ENCODE data around the gene PSMB2. TPM values are rescaled to one million over a fixed set of nuclear protein-coding genes. Genes with fewer than 3 reads are reported as not detected.
"Not testable (repeated sequence)": the region's sequence is repeated elsewhere in the genome, so short reads cannot be mapped to it uniquely, and the experiment has no call there.

The PSMB2 gene
- total RNA-seq, 1 donor from 2014 or later: 38.1 TPM

GRCh38 chr1:35600593-35600992 is 40.7 kb downstream of the PSMB2 start:
- DNase-seq (ENCODE audit: missing footprints) (no peak), ATAC-seq (no peak)
- intact Hi-C loops (cut with DNase I): no loop called here

GRCh38 chr1:35599411-35599810 is 41.9 kb downstream of the PSMB2 start:
- DNase-seq (ENCODE audit: missing footprints) (no peak), ATAC-seq (no peak)
- intact Hi-C loops (cut with DNase I): no loop called here

DNA sequence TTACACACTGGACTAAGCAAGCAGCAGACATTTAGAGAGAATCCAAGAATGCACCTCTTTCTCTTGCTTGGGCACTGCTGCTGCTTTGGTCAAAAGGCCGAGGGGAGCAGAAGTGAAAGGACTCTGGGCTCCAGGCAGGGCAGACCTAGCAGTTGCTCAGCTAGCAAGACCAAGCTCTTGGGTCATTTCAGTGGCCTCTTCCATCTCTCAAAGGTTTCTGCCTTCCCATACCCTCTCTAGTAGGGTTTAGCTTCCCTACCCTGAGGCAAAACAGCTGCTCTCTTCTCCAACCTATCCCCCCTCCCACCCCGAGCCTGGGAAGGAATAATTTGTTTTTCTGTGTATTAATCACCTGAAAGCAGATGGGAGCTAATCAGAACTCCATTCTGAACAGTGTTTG is 42.4 kb downstream of the PSMB2 start:
- intact Hi-C loops (cut with DNase I): no loop called here
- ATAC-seq: no peak
- no peak for DNase-seq (ENCODE audit: missing footprints)

- DNase-seq (ENCODE audit: missing footprints) (no peak), ATAC-seq (no peak)
- intact Hi-C loops (cut with DNase I): no loop called here
These were observed 43.5 kb downstream of the PSMB2 start for GRCh38 chr1:35597870-35598269.

- intact Hi-C loops (cut with DNase I): no loop called here
- ATAC-seq (no peak), DNase-seq (ENCODE audit: missing footprints) (no peak)
These were observed 45.6 kb downstream of the PSMB2 start for GRCh38 chr1:35595684-35596083.

GRCh38 chr1:35594005-35594760 is 47.1 kb downstream of the PSMB2 start:
- ATAC-seq (no peak), DNase-seq (ENCODE audit: missing footprints) (no peak)
- intact Hi-C loops (cut with DNase I): no loop called here

- intact Hi-C loops (cut with DNase I): no loop called here
- ATAC-seq (no peak), DNase-seq (ENCODE audit: missing footprints) (no peak)
These were observed 48.1 kb downstream of the PSMB2 start for GRCh38 chr1:35592991-35593769.

DNA sequence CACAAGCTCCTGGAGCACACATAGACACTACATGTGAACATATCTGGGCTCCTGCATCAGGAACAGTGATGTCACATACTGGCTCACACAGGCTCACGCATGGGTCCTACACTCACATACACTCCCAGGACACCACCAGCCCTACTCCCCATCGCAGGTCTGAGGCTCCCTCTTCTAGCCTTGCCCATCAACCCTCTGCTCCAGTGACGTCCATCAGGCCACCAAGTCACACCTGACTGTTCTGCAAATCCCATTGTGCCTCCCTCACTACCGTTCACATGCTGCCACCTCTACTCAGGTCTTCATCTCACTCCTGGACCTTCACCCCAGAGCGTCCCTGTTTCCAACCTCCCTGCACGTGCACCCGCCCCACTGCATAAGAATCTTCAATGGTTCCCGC is 50.1 kb downstream of the PSMB2 start:
- no peak for DNase-seq (ENCODE audit: missing footprints)
- intact Hi-C loops (cut with DNase I): no loop called here
- ATAC-seq: no peak

DNA sequence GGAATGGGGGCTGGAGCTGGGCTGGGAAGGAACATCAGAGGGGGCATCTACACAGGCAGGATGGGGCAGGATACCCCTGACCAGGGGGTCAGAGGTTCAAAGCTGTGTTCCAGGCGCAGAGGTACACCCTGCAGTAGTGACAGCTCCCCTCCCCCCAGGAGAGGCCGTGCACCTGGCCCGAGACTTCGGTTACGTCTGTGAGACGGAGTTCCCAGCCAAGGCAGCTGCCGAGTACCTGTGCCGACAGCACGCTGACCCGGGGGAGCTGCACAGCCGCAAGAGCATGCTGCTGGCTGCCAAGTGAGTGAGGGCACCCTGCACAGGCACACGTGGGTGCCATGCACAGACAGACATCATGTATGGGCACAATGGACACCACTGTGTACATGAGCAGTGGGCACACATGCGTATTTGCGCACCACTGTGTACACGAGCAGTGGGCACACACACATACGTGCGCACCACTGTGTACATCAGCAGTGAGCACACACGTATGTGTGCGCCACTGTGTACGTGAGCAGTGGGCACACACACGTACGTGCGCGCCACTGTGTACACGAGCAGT is 50.8 kb downstream of the PSMB2 start:
- DNase-seq (ENCODE audit: missing footprints): no peak
- ATAC-seq: no peak
- intact Hi-C loops (cut with DNase I): no loop called here

GRCh38 chr1:35589516-35590427 is 51.6 kb downstream of the PSMB2 start:
- DNase-seq (ENCODE audit: missing footprints) (no peak), ATAC-seq (no peak)
- intact Hi-C loops (cut with DNase I): no loop called here

DNA sequence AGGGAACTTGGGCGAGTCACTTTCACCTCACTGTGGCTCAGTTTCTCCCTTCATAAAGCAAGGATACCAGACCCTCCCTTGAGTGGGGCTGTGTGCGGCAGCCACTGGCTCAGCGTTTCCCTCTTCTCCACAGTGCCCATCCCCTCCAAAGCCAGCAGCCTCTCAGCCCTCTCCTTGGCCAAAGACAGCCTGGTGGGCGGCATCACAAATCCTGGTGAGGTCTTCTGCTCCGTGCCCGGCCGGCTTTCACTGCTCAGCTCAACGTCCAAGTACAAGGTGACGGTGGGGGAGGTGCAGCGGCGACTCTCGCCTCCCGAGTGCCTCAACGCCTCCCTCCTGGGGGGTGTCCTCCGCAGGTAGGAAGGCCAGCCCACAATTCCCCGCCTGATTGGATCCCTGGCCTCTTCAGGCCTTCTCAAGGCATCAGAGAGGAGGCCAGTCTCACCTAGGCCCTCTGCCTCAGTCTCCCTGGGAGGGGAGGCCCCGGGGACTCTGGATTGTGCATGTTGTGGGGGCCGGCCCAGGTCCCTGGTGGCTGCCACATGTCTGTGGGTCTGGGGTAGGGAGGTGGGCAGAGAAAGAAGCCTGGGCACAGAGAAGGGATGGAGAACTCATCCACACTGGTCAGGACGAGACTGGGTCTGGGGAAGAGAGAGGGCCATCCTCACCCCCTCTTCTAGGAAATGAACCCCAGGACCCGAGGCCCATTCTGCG is 53.0 kb downstream of the PSMB2 start:
- intact Hi-C loops (cut with DNase I): no loop called here
- no peak for DNase-seq (ENCODE audit: missing footprints)
- ATAC-seq: no peak

DNA sequence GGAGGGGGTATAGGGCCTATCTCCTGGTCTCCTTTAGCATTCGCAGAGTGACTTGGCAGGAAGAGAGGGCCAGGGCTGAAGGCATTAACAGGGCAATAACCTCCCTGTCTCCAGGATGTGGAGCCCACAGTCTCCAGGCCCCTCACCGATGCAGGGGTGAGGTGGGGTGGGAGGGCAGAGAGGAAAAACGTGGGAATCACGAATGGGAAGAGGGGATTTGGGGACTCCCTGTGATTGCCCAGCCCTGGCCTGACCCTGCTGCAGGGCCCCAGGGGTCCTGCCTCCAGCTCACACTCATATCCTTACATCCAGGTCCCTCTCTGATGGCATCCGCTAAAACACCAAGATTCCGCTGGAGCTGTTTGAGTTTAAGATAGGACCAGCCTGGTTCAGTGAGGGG is 53.6 kb downstream of the PSMB2 start:
- DNase-seq (ENCODE audit: missing footprints) (peak; percentile 55), ATAC-seq (no peak)
- intact Hi-C loops (cut with DNase I): no loop called here

DNA sequence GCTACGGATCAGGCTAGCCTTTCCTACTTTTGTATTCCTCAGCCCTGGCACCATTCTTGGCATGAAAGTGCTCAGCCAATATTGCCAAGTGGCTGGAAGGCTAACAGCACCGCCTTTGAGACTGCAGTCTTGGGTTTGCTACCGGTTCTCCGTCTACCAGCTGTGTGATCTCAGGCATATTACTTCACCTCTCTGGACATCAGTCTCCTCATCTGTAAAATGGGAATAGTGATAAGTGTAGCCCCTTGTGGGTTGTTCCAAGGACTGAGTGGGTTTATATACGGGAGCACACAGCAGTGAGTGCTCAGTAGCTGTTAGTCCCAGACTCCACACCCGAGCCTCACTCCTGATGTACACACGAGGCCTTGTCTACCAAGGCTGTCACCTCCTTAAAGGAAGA is 54.5 kb downstream of the PSMB2 start:
- DNase-seq (ENCODE audit: missing footprints) (no peak), ATAC-seq (no peak)
- intact Hi-C loops (cut with DNase I): no loop called here

DNA sequence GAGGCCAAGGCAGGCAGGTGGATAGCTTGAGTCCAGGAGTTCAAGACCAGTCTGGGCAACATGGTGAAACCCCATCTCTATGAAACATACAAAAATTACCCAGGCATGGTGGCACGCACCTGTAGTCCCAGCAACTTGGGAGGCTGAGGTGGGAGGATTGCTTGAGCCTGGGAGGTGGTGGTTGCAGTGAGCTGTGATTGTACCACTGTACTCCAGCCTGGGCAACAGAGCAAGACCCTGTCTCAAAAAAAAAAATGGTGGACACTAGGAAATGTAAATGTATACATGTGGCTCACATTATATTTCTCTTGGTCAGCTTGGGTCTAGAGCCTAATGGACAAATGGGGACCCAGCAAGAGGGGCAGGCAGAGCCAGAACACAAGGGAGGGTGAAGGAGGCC is 55.5 kb downstream of the PSMB2 start:
- ATAC-seq; intact Hi-C loops (cut with DNase I); DNase-seq (ENCODE audit: missing footprints): not testable (repeated sequence)

GRCh38 chr1:35585281-35585680 is 56.0 kb downstream of the PSMB2 start:
- intact Hi-C loops (cut with DNase I): no loop called here
- DNase-seq (ENCODE audit: missing footprints) (no peak), ATAC-seq (no peak)

- ATAC-seq; DNase-seq (ENCODE audit: missing footprints); intact Hi-C loops (cut with DNase I): not testable (repeated sequence)
These were observed 59.7 kb downstream of the PSMB2 start for GRCh38 chr1:35581621-35582020.

GRCh38 chr1:35580949-35581388 is 60.4 kb downstream of the PSMB2 start:
- ATAC-seq (no peak), DNase-seq (ENCODE audit: missing footprints) (no peak)
- intact Hi-C loops (cut with DNase I): no loop called here

Data from Right ventricle myocardium inferior (tissue), 1 donor.